ENCODE measurements around the gene PIGL. TPM values are rescaled to one million over a fixed set of nuclear protein-coding genes. Genes with fewer than 3 reads are reported as not detected.
"Not testable (repeated sequence)": the region's sequence is repeated elsewhere in the genome, so short reads cannot be mapped to it uniquely, and the experiment has no call there.

The PIGL gene
- 10 to 100 TPM in 3 of 6 donors, 1 to 10 TPM in 3; 7.1 to 16.1 (median 9.5) TPM for polyA plus RNA-seq (ENCODE audit: low read depth in 6 of 6)

DNA sequence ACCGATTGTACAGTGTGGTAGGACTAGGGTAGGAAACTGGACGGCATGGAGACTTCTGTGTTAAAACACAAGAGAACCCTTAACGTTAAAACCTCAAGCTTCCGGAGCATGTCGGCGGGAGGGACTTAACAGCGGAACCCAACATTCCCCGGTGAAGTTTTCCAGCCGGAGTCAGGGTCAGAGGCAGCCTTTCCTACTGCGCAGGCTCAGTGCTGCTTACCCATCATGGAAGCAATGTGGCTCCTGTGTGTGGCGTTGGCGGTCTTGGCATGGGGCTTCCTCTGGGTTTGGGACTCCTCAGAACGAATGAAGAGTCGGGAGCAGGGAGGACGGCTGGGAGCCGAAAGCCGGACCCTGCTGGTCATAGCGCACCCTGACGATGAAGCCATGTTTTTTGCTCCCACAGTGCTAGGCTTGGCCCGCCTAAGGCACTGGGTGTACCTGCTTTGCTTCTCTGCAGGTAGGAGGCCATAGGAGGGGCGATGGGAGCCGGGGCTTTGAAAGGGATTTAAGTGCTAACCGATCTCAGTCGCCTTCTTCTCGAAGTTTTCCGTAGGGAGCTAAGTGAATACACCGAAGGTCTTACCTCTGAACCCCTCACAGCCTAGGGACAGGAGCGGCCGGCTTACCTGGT is at the start of gene PIGL:
Gene PIGL, plus strand, starts transcription at position 209 of the 634 bp plus-strand sequence. Its CDS starts 17 bp downstream, at position 226.
- peaks cover 25 to 65% (median 36%) of the 10 kb centered on the region in 3 donors for H3K4me1 Mint-ChIP-seq
- DNase-seq (peak; percentile 53), ATAC-seq (ENCODE audit: low read depth in 2 of 2) (peak; percentile 9 to 26)
- peak within 1 kb of the TSS; percentile 89 to 99 (median 98) for H3K4me3 Mint-ChIP-seq
- peak within 1 kb of the TSS; percentile 85 to 97 (median 95) for H3K27ac Mint-ChIP-seq
- H3K9me3 Mint-ChIP-seq, result no peaks in the 10 kb centered on the region
- H3K36me3 Mint-ChIP-seq, result no peaks in the 10 kb centered on the region
- H3K27me3 Mint-ChIP-seq, result no peaks in the 10 kb centered on the region

GRCh38 chr17:16171613-16172012 is 45.4 kb upstream of the PIGL start:
- Mint-ChIP-seq H3K4me3 (no peak overlapping the region), H3K4me1 (peaks cover 2 to 8% (median 2%) of the 10 kb centered on the region in 3 donors), H3K9me3 (no peaks in the 10 kb centered on the region), H3K27ac (no peak overlapping the region), H3K27me3 (no peaks in the 10 kb centered on the region), H3K36me3 (peaks cover 0 to 5% of the 10 kb centered on the region in 2 donors)
- ATAC-seq (ENCODE audit: low read depth in 2 of 2) (no peak), DNase-seq (no peak)

DNA sequence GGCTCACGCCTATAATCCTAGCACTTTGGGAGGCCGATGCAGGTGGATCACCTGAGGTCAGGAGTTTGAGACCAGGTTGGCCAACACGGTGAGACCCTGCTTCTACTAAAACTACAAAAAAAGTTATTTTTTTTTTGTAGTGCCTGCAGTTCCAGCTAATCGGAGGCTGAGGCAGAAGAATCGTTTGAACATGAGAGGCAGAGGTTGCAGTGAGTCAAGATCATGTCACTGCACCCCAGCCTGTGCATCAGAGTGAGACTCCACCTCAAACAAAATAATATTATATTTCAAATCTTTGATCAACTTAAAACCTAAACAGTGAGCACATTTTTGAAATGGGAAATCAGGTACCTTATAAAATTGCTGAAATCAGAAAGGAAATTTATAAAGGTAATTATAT is 38.2 kb upstream of the PIGL start:
- H3K4me3 Mint-ChIP-seq, result no peak overlapping the region
- H3K4me1 Mint-ChIP-seq, result peaks cover 15 to 40% (median 17%) of the 10 kb centered on the region in 3 donors
- DNase-seq, result no peak
- ATAC-seq (ENCODE audit: low read depth in 2 of 2), result no peak
- H3K27me3 Mint-ChIP-seq, result no peaks in the 10 kb centered on the region
- H3K27ac Mint-ChIP-seq, result peak overlapping the region in 1 of 6 donors; percentile 7
- peaks cover 0 to 6% of the 10 kb centered on the region in 2 donors for H3K36me3 Mint-ChIP-seq
- H3K9me3 Mint-ChIP-seq, result no peaks in the 10 kb centered on the region

- no peaks in the 10 kb centered on the region for H3K9me3 Mint-ChIP-seq
- no peak overlapping the region for H3K4me3 Mint-ChIP-seq
- peaks cover 8 to 10% of the 10 kb centered on the region in 2 donors for H3K36me3 Mint-ChIP-seq
- ATAC-seq (ENCODE audit: low read depth in 2 of 2) (no peak), DNase-seq (no peak)
- peaks cover 14 to 40% (median 17%) of the 10 kb centered on the region in 3 donors for H3K4me1 Mint-ChIP-seq
- peak overlapping the region in 2 of 6 donors; percentile 16 to 24 for H3K27ac Mint-ChIP-seq
- H3K27me3 Mint-ChIP-seq, result no peaks in the 10 kb centered on the region
Measured at GRCh38 chr17:16181581-16181980, 35.4 kb upstream of the PIGL start.

DNA sequence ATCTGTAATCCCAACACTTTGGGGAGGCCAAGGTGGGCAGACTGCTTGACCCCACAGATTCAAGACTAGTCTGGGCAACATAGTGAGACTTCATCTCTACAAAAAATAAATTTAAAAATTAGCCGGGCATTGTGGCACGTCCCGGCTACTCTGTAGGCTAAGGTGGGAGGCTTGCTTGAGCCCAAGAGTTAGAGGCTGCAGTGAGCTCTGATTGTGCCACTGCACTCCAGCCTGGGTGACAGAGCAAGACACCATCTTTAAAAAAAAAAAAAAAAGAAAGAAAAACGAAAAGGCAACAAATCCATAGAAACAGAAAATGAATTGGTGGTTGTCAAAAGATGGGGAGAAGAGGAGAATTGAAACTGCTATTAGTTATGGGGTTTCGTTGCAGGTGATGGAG is 29.4 kb upstream of the PIGL start:
- H3K4me1 Mint-ChIP-seq, result peaks cover 0 to 33% (median 21%) of the 10 kb centered on the region in 3 donors

GRCh38 chr17:16189791-16190348 is 27.1 kb upstream of the PIGL start:
- no peak for ATAC-seq (ENCODE audit: low read depth in 2 of 2)
- peaks cover 5 to 40% (median 21%) of the 10 kb centered on the region in 3 donors for H3K4me1 Mint-ChIP-seq

More for the DNA sequence above, 29.4 kb upstream of the PIGL start:
- ATAC-seq (ENCODE audit: low read depth in 2 of 2) (no peak), DNase-seq (no peak)
- Mint-ChIP-seq H3K36me3 (peaks cover 8 to 22% of the 10 kb centered on the region in 2 donors), H3K27me3 (no peaks in the 10 kb centered on the region), H3K27ac (peak overlapping the region in 4 of 6 donors; percentile 38 to 64 (median 52)), H3K4me3 (no peak overlapping the region), H3K9me3 (no peaks in the 10 kb centered on the region)

DNA sequence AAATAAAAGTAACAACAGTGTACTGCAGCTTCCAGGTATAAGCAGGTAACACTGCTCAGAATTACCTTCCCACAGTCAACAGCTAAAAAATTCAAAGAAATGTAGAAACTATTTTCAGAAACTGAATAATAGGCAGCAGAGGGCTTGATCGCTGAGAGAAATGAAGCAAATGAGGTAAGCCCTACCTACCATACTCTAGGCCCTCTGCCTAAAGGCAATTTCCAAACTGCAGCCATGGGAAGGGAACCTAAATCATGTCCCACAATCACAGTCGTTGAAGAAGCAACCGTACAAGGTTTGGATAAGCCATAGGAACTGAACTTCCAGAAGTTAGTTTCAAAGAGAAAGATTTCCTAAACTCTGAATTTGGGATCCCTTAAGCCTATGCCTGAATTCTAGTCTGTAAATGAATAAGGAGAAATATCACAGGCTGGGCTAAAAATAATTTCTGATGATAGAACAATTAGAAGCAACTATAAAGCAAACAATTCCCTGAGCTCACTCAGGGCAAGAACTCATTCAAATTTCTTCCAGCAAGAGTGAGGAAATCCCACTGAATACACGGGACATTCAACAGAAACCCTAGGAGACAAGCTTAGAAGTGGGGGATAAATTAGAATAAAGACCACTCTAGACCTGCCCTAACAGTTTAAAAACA is 26.2 kb upstream of the PIGL start:
- ATAC-seq (ENCODE audit: low read depth in 2 of 2) (no peak), DNase-seq (no peak)
- Mint-ChIP-seq H3K36me3 (peaks cover 9 to 24% of the 10 kb centered on the region in 2 donors), H3K9me3 (no peaks in the 10 kb centered on the region), H3K27ac (peak overlapping the region in 3 of 6 donors; percentile 21 to 66 (median 56)), H3K4me3 (peak overlapping the region in 1 of 8 donors; percentile 12), H3K27me3 (no peaks in the 10 kb centered on the region), H3K4me1 (peaks cover 5 to 38% (median 21%) of the 10 kb centered on the region in 3 donors)

More at GRCh38 chr17:16189791-16190348, 27.1 kb upstream of the PIGL start:
- no peaks in the 10 kb centered on the region for H3K9me3 Mint-ChIP-seq
- H3K27ac Mint-ChIP-seq, result peak overlapping the region in 3 of 6 donors; percentile 38 to 79 (median 38)
- H3K27me3 Mint-ChIP-seq, result no peaks in the 10 kb centered on the region
- H3K4me3 Mint-ChIP-seq, result peak overlapping the region in 1 of 8 donors; percentile 26
- DNase-seq, result no peak
- peaks cover 12 to 24% of the 10 kb centered on the region in 2 donors for H3K36me3 Mint-ChIP-seq

- Mint-ChIP-seq H3K36me3 (peaks cover 9 to 23% of the 10 kb centered on the region in 2 donors), H3K27me3 (no peaks in the 10 kb centered on the region), H3K4me3 (no peak overlapping the region), H3K4me1 (peaks cover 5 to 38% (median 21%) of the 10 kb centered on the region in 3 donors), H3K27ac (peak overlapping the region in 3 of 6 donors; percentile 54 to 66 (median 60)), H3K9me3 (no peaks in the 10 kb centered on the region)
- DNase-seq (no peak), ATAC-seq (ENCODE audit: low read depth in 2 of 2) (no peak)
Measured at GRCh38 chr17:16191604-16192003, 25.4 kb upstream of the PIGL start.

- DNase-seq; ATAC-seq (ENCODE audit: low read depth in 2 of 2): not testable (repeated sequence)
- H3K4me1 Mint-ChIP-seq, result peaks cover 16 to 37% (median 32%) of the 10 kb centered on the region in 3 donors
Measured at GRCh38 chr17:16194307-16194835, 22.6 kb upstream of the PIGL start.

DNA sequence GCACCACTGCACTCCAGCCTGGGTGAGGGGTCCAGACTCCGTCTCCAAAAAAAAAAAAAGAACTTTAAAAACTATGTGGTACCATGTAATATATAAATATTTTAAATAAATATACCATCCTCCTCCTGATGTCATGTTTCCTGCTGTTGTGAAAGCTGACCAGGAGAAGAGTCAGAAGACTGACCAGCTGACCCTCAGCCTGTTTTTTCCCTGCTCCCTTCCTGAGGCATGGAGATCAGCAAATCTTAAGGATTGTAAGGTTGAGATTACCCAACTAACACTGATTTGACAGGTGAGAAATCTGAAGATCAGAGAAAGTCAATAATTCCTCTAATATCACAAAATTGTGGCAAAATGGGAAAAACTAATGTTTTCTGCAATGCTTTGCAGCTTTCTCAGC is 19.7 kb upstream of the PIGL start:
- H3K4me1 Mint-ChIP-seq, result peaks cover 24 to 54% (median 52%) of the 10 kb centered on the region in 3 donors
- H3K36me3 Mint-ChIP-seq, result peaks cover 6 to 9% of the 10 kb centered on the region in 2 donors
- peak overlapping the region in 3 of 6 donors; percentile 21 to 65 (median 61) for H3K27ac Mint-ChIP-seq

More at GRCh38 chr17:16194307-16194835, 22.6 kb upstream of the PIGL start:
- peak overlapping the region in 1 of 6 donors; percentile 53 for H3K27ac Mint-ChIP-seq
- not testable (repeated sequence) for H3K9me3 Mint-ChIP-seq, H3K27me3 Mint-ChIP-seq, H3K4me3 Mint-ChIP-seq
- H3K36me3 Mint-ChIP-seq, result peaks cover 9 to 14% of the 10 kb centered on the region in 2 donors

GRCh38 chr17:16199093-16199492 is 17.9 kb upstream of the PIGL start:
- Mint-ChIP-seq H3K27me3 (no peaks in the 10 kb centered on the region), H3K36me3 (peaks cover 2 to 3% of the 10 kb centered on the region in 2 donors), H3K4me1 (peaks cover 32 to 62% (median 57%) of the 10 kb centered on the region in 3 donors), H3K9me3 (no peaks in the 10 kb centered on the region), H3K27ac (peak overlapping the region; percentile 85 to 95 (median 92)), H3K4me3 (peak overlapping the region; percentile 17 to 84 (median 76))
- no peak for ATAC-seq (ENCODE audit: low read depth in 2 of 2)
- peak; percentile 19 for DNase-seq

More for the DNA sequence above, 19.7 kb upstream of the PIGL start:
- ATAC-seq (ENCODE audit: low read depth in 2 of 2) (no peak), DNase-seq (no peak)
- Mint-ChIP-seq H3K4me3 (no peak overlapping the region), H3K9me3 (no peaks in the 10 kb centered on the region), H3K27me3 (no peaks in the 10 kb centered on the region)

GRCh38 chr17:16201693-16202131 is 15.3 kb upstream of the PIGL start:
- H3K4me1 Mint-ChIP-seq, result peaks cover 47 to 79% (median 78%) of the 10 kb centered on the region in 3 donors
- H3K27me3 Mint-ChIP-seq; DNase-seq; ATAC-seq (ENCODE audit: low read depth in 2 of 2); H3K9me3 Mint-ChIP-seq; H3K36me3 Mint-ChIP-seq: not testable (repeated sequence)
- H3K4me3 Mint-ChIP-seq, result peak overlapping the region in 1 of 8 donors; percentile 7
- H3K27ac Mint-ChIP-seq, result peak overlapping the region in 4 of 6 donors; percentile 26 to 93 (median 84)

Measured in naive B cell (primary cell).